IPS DF 6.9 (cell line): ENCODE measurements around the gene TMEM132A.

ENCODE experiments used
- DNase-seq: peaks from one replicate; pipeline ENCODE4 v3.0.0-alpha.2; 2013; ENCODE audit warnings: low read depth, low spot score
- H3K27ac ChIP-seq: one replicate; pipeline ENCODE4 v1.5.1; 2013; ENCODE audit warnings: low read length, control low read depth
- H3K27me3 ChIP-seq: 2 replicates; pipeline ENCODE4 v1.6.1; 2013; ENCODE audit warnings: mild to moderate bottlenecking, low read length; ENCODE audit not compliant: control insufficient read depth, insufficient read depth
- H3K36me3 ChIP-seq: 2 replicates; pipeline ENCODE4 v1.6.1; 2013; ENCODE audit warnings: low read length; ENCODE audit not compliant: control insufficient read depth, insufficient read depth
- H3K4me1 ChIP-seq: 2 replicates; pipeline ENCODE4 v1.6.1; 2013; ENCODE audit warnings: low read length; ENCODE audit not compliant: control insufficient read depth, insufficient read depth
- H3K4me3 ChIP-seq: 2 replicates; pipeline ENCODE4 v1.5.1; 2013; ENCODE audit warnings: mild to moderate bottlenecking, low read length
- H3K9me3 ChIP-seq: 2 replicates; pipeline ENCODE4 v1.6.1; 2013; ENCODE audit warnings: low read length, inconsistent platforms; ENCODE audit not compliant: control insufficient read depth, insufficient read depth
- WGBS: extraction: QIAGEN DNeasy Blood & Tissue Kit; methylation state at CpG from one replicate; pipeline ENCODE4 v1.1.7; 2013; ENCODE audit warnings: mixed read lengths, missing lambda C conversion rate; ENCODE audit not compliant: insufficient read length, insufficient coverage; 5-methylcytosine and 5-hydroxymethylcytosine counted together

The TMEM132A gene

GRCh38 chr11:60890696-60891095 is 33.6 kb upstream of the TMEM132A start:
- Histone ChIP-seq H3K27ac (no peak overlapping the region), H3K27me3 (no peaks in the 10 kb centered on the region), H3K4me3 (no peak overlapping the region), H3K9me3 (no peaks in the 10 kb centered on the region), H3K36me3 (peaks cover 6% of the 10 kb centered on the region; the same call in 1 of the 2 replicates), H3K4me1 (no peaks in the 10 kb centered on the region)
- WGBS = no CpG with 5 or more reads among the region's 5 CpGs
- no peak for DNase-seq

- Histone ChIP-seq H3K4me3 (no peak overlapping the region), H3K27ac (no peak overlapping the region), H3K27me3 (no peaks in the 10 kb centered on the region), H3K36me3 (peaks cover 7% of the 10 kb centered on the region; the same call in 1 of the 2 replicates), H3K9me3 (no peaks in the 10 kb centered on the region), H3K4me1 (no peaks in the 10 kb centered on the region)
- WGBS = no CpG with 5 or more reads among the region's 7 CpGs
- no peak for DNase-seq
These were observed 33.0 kb upstream of the TMEM132A start for GRCh38 chr11:60891103-60891741.

GRCh38 chr11:60895687-60896086 is 28.6 kb upstream of the TMEM132A start:
- H3K4me3 ChIP-seq = no peak overlapping the region
- H3K27ac ChIP-seq = no peak overlapping the region
- no CpG with 5 or more reads among the region's 5 CpGs for WGBS
- H3K9me3 ChIP-seq = no peaks in the 10 kb centered on the region
- DNase-seq = no peak
- peaks cover 26% of the 10 kb centered on the region for H3K36me3 ChIP-seq
- H3K27me3 ChIP-seq = no peaks in the 10 kb centered on the region
- H3K4me1 ChIP-seq = no peaks in the 10 kb centered on the region

GRCh38 chr11:60897496-60897895 is 26.8 kb upstream of the TMEM132A start:
- no CpG with 5 or more reads among the region's 4 CpGs for WGBS
- no peak overlapping the region for H3K27ac ChIP-seq

GRCh38 chr11:60899046-60899936 is 25.0 kb upstream of the TMEM132A start:
- Histone ChIP-seq H3K27ac (no peak overlapping the region), H3K9me3 (no peaks in the 10 kb centered on the region), H3K36me3 (peaks cover 33% of the 10 kb centered on the region), H3K4me3 (no peak overlapping the region), H3K27me3 (no peaks in the 10 kb centered on the region), H3K4me1 (no peaks in the 10 kb centered on the region)
- DNase-seq = peak; percentile 55
- no CpG with 5 or more reads among the region's 12 CpGs for WGBS

More at GRCh38 chr11:60897496-60897895, 26.8 kb upstream of the TMEM132A start:
- DNase-seq = no peak
- Histone ChIP-seq H3K27me3 (no peaks in the 10 kb centered on the region), H3K9me3 (no peaks in the 10 kb centered on the region), H3K4me3 (no peak overlapping the region), H3K4me1 (no peaks in the 10 kb centered on the region), H3K36me3 (peaks cover 32% of the 10 kb centered on the region)

- no peak for DNase-seq
- Histone ChIP-seq H3K36me3 (peaks cover 31% of the 10 kb centered on the region), H3K9me3 (no peaks in the 10 kb centered on the region), H3K4me1 (no peaks in the 10 kb centered on the region), H3K27ac (no peak overlapping the region), H3K27me3 (no peaks in the 10 kb centered on the region), H3K4me3 (no peak overlapping the region)
- no CpG with 5 or more reads among the region's 4 CpGs for WGBS
These were observed 24.3 kb upstream of the TMEM132A start for GRCh38 chr11:60899977-60900376.

GRCh38 chr11:60900673-60901404 is 23.4 kb upstream of the TMEM132A start:
- no peak for DNase-seq
- H3K4me1 ChIP-seq = no peaks in the 10 kb centered on the region
- peaks cover 30% of the 10 kb centered on the region for H3K36me3 ChIP-seq
- H3K9me3 ChIP-seq = no peaks in the 10 kb centered on the region
- no peaks in the 10 kb centered on the region for H3K27me3 ChIP-seq
- WGBS = no CpG with 5 or more reads among the region's 13 CpGs
- no peak overlapping the region for H3K4me3 ChIP-seq
- no peak overlapping the region for H3K27ac ChIP-seq

- DNase-seq = no peak
- H3K9me3 ChIP-seq = no peaks in the 10 kb centered on the region
- peaks cover 22% of the 10 kb centered on the region for H3K36me3 ChIP-seq
- no peak overlapping the region for H3K27ac ChIP-seq
- no peaks in the 10 kb centered on the region for H3K27me3 ChIP-seq
- no peak overlapping the region for H3K4me3 ChIP-seq
- WGBS = no CpG with 5 or more reads among the region's 11 CpGs
- H3K4me1 ChIP-seq = no peaks in the 10 kb centered on the region
These were observed 21.6 kb upstream of the TMEM132A start for GRCh38 chr11:60902625-60903024.

GRCh38 chr11:60905047-60905446 is 19.2 kb upstream of the TMEM132A start:
- peaks cover 13% of the 10 kb centered on the region; the same call in 1 of the 2 replicates for H3K36me3 ChIP-seq
- no peaks in the 10 kb centered on the region for H3K9me3 ChIP-seq
- H3K27me3 ChIP-seq = no peaks in the 10 kb centered on the region
- H3K27ac ChIP-seq = no peak overlapping the region
- peak overlapping the region; percentile 86; the same call in 1 of the 2 replicates for H3K4me3 ChIP-seq
- H3K4me1 ChIP-seq = no peaks in the 10 kb centered on the region
- DNase-seq = no peak
- no CpG with 5 or more reads among the region's 6 CpGs for WGBS

- Histone ChIP-seq H3K4me3 (peak overlapping the region; percentile 86), H3K36me3 (peaks cover 9% of the 10 kb centered on the region; the same call in 1 of the 2 replicates), H3K9me3 (no peaks in the 10 kb centered on the region), H3K27ac (no peak overlapping the region), H3K4me1 (no peaks in the 10 kb centered on the region), H3K27me3 (no peaks in the 10 kb centered on the region)
- no CpG with 5 or more reads among the region's 16 CpGs for WGBS
- DNase-seq = no peak
These were observed 18.6 kb upstream of the TMEM132A start for GRCh38 chr11:60905551-60906113.
